Coronary artery (tissue), 2 donors: ENCODE data around the gene E2F4.

ENCODE experiments used
- DNase-seq: peaks from one replicate; pipeline ENCODE4 v3.0.0-alpha.2; 2017; ENCODE audit warnings: low spot score
- H3K27ac ChIP-seq, 2 donors: fragments of 200-600 bp; sonication (generic); one replicate each; pipeline ENCODE4 v1.5.1; 2016 to 2019
- H3K4me3 ChIP-seq: fragments of 200-600 bp; sonication (generic); 2 replicates; pipeline ENCODE4 v1.5.1; 2016; ENCODE audit warnings: mild to moderate bottlenecking, moderate library complexity
- CTCF ChIP-seq: fragments of 200-600 bp; sonication (generic); IDR thresholded peaks from one replicate; pipeline ENCODE4 v1.5.1; 2019; ENCODE audit warnings: antibody characterized with exemption

E2F4 gene

GRCh38 chr16:67193536-67193935, 1.6 kb downstream of the E2F4 start:
- TF ChIP-seq CTCF = no peak
- H3K27ac ChIP-seq = no peak overlapping the region
- peak overlapping the region; percentile 96 for H3K4me3 ChIP-seq
- no peak for DNase-seq

GRCh38 chr16:67194260-67194659, 2.3 kb downstream of the E2F4 start:
- Histone ChIP-seq H3K27ac (no peak overlapping the region), H3K4me3 (no peak overlapping the region)
- no peak for TF ChIP-seq CTCF
- DNase-seq = no peak

DNA sequence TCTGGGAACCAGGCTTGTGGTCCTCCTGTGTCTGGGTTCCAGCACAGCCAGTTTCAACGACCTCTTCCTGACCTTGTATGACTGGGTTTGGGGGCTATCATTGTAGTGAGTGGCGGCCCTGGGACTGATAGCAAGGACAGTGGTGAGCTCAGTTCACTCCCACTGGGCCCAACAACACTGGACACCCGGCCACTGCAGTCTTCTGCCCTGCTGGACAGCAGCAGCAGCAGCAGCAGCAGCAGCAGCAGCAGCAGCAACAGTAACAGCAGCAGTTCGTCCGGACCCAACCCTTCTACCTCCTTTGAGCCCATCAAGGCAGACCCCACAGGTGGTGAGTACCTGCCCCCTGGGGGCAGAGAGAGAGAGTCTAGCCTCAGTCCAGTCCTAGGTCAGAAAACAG, 3.7 kb downstream of the E2F4 start:
- DNase-seq = no peak
- TF ChIP-seq CTCF = no peak
- Histone ChIP-seq H3K4me3 (no peak overlapping the region), H3K27ac (no peak overlapping the region)

GRCh38 chr16:67196881-67197280, 4.9 kb downstream of the E2F4 start:
- Histone ChIP-seq H3K27ac (no peak overlapping the region), H3K4me3 (no peak overlapping the region)
- TF ChIP-seq CTCF = no peak
- DNase-seq = no peak

DNA sequence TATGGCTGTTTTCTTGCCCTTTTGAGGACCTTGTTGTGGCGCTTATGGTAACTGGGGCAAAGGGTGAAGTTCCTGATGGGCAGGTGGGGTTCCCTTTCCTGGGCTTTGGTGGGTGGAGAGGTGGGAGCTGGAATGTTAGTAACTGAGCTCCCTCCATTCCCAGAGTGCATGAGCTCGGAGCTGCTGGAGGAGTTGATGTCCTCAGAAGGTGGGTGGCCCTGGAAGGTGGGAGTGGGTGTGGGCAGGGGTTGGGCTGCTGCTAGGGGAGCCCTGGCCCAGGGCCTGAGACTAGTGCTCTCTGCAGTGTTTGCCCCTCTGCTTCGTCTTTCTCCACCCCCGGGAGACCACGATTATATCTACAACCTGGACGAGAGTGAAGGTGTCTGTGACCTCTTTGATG, 5.7 kb downstream of the E2F4 start:
- H3K4me3 ChIP-seq = no peak overlapping the region
- no peak for DNase-seq
- TF ChIP-seq CTCF = no peak
- no peak overlapping the region for H3K27ac ChIP-seq

DNA sequence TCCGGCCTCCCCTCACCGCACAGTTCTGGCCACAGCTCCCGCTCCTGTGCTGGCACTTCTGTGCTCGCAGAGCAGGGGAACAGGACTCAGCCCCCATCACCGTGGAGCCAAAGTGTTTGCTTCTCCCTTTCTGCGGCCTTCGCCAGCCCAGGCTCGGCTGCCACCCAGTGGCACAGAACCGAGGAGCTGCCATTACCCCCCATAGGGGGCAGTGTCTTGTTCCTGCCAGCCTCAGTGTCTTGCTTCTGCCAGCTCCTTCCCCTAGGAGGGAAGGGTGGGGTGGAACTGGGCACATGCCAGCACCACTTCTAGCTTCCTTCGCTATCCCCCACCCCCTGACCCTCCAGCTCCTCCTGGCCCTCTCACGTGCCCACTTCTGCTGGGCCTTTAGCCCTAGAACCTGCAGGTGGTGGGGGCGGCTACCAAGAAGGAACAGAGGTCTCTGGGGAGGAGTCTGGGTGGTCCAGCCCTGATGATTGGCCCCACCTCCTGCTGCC, 6.3 kb downstream of the E2F4 start:
- TF ChIP-seq CTCF = peak; percentile 31
- DNase-seq = no peak
- Histone ChIP-seq H3K27ac (no peak overlapping the region), H3K4me3 (no peak overlapping the region)

- no peak for TF ChIP-seq CTCF
- Histone ChIP-seq H3K27ac (no peak within 1 kb of the TSS), H3K4me3 (no peak within 1 kb of the TSS)
- no peak for DNase-seq
Measured at GRCh38 chr16:67199011-67199807, 7.3 kb downstream of the E2F4 start, which contains the start of gene ELMO3. TSS of gene ELMO3 (plus strand) at chr16:67199131. CDS start at chr16:67199327, 196 bp downstream.
